Measurements from ENCODE around the gene PRKAB2.
A peak's percentile ranks its signal among the peaks of the same experiment; 100 is the strongest.

PRKAB2 gene, protein sequence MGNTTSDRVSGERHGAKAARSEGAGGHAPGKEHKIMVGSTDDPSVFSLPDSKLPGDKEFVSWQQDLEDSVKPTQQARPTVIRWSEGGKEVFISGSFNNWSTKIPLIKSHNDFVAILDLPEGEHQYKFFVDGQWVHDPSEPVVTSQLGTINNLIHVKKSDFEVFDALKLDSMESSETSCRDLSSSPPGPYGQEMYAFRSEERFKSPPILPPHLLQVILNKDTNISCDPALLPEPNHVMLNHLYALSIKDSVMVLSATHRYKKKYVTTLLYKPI

DNA sequence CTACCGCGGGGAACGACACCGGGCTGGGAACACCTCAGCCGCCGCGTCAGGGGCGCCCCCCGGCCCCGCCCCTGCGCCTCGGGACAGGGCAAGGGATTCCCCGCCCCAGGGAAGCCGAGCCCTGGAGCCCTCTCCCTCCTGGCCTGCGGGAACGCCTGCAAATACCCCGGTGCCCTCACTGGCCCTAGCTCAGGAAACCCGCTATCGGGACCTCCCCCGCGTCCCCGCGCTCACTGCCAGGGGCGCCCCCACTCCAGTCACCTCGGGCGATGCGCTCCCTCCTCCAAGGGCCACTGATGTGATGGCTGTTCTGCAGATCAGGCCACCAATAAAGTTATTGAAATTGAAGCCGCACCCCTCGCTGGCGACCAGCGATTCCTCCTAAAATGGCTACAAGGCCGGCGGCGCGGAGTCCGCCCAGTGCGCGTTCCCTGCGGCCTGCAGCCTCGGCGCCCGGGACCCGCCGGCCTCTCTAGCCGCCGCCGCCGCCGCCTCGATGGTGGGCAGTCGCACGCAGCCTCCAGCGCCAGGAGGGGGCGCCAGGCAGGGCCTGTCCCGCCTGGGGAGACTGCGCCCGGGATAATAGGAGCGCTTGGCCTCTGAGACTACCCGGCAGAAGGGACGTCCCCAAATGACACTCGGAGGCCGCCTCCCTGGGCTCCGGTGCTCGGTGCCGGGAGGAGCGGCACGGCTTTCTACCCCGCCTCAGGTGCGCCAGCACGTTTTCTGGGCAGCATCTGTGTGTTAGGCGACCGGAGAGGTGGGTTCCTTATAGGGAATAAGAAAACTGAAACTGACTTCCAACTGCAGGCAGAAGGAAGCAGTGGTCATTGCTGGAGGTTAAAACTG, at the start of gene PRKAB2:
TSS of gene PRKAB2 (minus strand) at position 303 of the 849 bp plus-strand sequence. CDS start 326 bp downstream, outside the sequence.
- ATAC-seq (replicated peaks) = peak; percentile 90
- no peaks in the 10 kb centered on the region for H3K9me3 Mint-ChIP-seq
- H3K36me3 Mint-ChIP-seq = peaks cover 10 to 18% of the 10 kb centered on the region in 2 donors
- peak; percentile 98 for DNase-seq
- peak within 1 kb of the TSS; percentile 91 to 96 for H3K4me3 Mint-ChIP-seq
- H3K27ac Mint-ChIP-seq = peak within 1 kb of the TSS; percentile 98
- peaks cover 25 to 35% of the 10 kb centered on the region in 2 donors for H3K4me1 Mint-ChIP-seq
- peaks cover 0 to under 1% of the 10 kb centered on the region in 2 donors for H3K27me3 Mint-ChIP-seq

DNA sequence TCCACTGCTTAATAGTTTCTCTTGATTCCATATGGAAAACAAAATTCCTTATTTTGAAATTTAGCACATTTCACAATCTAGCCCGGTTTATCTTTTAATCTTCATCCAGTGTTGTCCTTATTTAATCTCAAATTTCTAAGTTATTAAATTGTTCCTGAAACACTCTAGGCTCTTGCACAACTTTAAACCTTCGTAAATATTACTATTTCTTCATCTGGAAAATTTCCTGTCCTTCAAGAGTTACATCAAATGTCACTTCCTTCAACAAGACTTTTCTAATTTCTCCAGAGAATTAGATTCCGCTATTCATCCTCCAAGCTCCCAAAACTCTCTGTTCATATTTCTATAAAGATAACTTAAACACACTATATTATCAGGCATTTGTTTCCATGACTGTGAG, 46.3 kb upstream of the PRKAB2 start:
- peaks cover 20 to 29% of the 10 kb centered on the region in 2 donors for H3K4me1 Mint-ChIP-seq

GRCh38 chr1:147217141-147217540, 44.9 kb upstream of the PRKAB2 start:
- peaks cover 23 to 34% of the 10 kb centered on the region in 2 donors for H3K4me1 Mint-ChIP-seq
- DNase-seq = no peak
- H3K4me3 Mint-ChIP-seq = no peak overlapping the region
- no peak overlapping the region for H3K27ac Mint-ChIP-seq
- H3K9me3 Mint-ChIP-seq = no peaks in the 10 kb centered on the region
- H3K27me3 Mint-ChIP-seq = no peaks in the 10 kb centered on the region
- ATAC-seq (replicated peaks) = no peak
- H3K36me3 Mint-ChIP-seq = peaks cover 0 to 4% of the 10 kb centered on the region in 2 donors

More for the DNA sequence above, 46.3 kb upstream of the PRKAB2 start:
- Mint-ChIP-seq H3K9me3 (no peaks in the 10 kb centered on the region), H3K27me3 (no peaks in the 10 kb centered on the region), H3K27ac (no peak overlapping the region), H3K36me3 (no peaks in the 10 kb centered on the region), H3K4me3 (no peak overlapping the region)
- ATAC-seq (replicated peaks) (no peak), DNase-seq (no peak)

DNA sequence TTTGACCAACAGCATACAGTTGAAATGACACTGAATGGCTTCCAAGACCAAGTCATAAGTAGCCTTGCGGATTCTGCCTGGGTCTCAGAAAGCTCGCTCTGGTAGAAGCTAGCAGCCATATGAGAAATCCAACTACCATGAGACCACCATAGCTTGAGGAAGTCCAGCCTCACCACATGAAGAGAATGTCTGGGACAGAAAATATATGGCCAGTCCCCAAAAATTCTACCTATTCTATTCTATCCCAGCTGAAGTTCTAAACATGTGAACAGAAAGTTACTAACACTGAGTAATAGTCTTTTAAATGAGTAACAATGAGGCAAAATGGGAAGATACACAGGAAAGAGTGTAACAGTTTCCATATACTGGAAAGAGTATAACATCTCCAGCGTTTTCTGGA, 43.9 kb upstream of the PRKAB2 start:
- peaks cover 23 to 34% of the 10 kb centered on the region in 2 donors for H3K4me1 Mint-ChIP-seq
- no peak overlapping the region for H3K4me3 Mint-ChIP-seq
- no peaks in the 10 kb centered on the region for H3K27me3 Mint-ChIP-seq
- H3K36me3 Mint-ChIP-seq = peaks cover 0 to 4% of the 10 kb centered on the region in 2 donors
- ATAC-seq (replicated peaks) (no peak), DNase-seq (no peak)
- no peak overlapping the region for H3K27ac Mint-ChIP-seq
- H3K9me3 Mint-ChIP-seq = no peaks in the 10 kb centered on the region

- no peak for DNase-seq
- Mint-ChIP-seq H3K27ac (no peak overlapping the region), H3K36me3 (peaks cover 0 to 4% of the 10 kb centered on the region in 2 donors), H3K4me1 (peaks cover 23 to 34% of the 10 kb centered on the region in 2 donors), H3K4me3 (no peak overlapping the region), H3K27me3 (no peaks in the 10 kb centered on the region), H3K9me3 (no peaks in the 10 kb centered on the region)
- no peak for ATAC-seq (replicated peaks)
These were observed 43.3 kb upstream of the PRKAB2 start for GRCh38 chr1:147215540-147215916.

DNA sequence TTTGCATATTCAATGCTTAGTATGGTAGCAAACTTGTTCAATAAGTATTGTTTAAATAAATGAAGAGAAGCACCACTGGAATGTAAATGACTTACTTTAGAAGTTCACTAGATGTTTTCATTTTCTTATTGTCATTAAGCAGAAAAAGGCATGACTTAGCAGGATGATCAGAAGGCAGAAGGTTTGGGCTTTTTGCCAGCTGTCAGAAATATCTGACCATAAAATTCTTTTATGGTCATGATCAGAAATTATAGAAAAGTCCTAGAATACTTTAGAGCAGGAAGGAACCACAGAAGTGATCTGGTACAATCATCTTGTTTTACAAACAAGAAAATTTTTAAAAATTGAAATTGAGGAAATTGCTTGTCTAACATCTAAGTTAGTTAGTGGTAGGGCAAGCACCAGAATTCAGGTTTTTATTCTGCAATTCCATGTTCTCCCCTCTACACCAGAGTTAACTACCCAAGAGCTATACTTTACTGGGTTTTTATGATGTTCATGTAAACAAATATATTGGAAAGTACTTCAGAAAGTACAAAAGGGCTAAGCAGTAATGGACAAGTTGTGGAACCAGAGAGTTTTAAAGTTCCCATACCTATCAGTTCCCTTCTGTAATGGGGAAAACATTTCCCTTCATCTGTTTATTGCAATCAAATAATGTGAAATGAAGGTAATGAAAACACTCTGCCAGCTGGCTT, 42.7 kb upstream of the PRKAB2 start:
- H3K9me3 Mint-ChIP-seq = no peaks in the 10 kb centered on the region
- H3K36me3 Mint-ChIP-seq = peaks cover 0 to 4% of the 10 kb centered on the region in 2 donors
- H3K4me3 Mint-ChIP-seq = no peak overlapping the region
- no peak overlapping the region for H3K27ac Mint-ChIP-seq
- peaks cover 23 to 34% of the 10 kb centered on the region in 2 donors for H3K4me1 Mint-ChIP-seq
- ATAC-seq (replicated peaks) = no peak
- DNase-seq = no peak
- H3K27me3 Mint-ChIP-seq = no peaks in the 10 kb centered on the region

DNA sequence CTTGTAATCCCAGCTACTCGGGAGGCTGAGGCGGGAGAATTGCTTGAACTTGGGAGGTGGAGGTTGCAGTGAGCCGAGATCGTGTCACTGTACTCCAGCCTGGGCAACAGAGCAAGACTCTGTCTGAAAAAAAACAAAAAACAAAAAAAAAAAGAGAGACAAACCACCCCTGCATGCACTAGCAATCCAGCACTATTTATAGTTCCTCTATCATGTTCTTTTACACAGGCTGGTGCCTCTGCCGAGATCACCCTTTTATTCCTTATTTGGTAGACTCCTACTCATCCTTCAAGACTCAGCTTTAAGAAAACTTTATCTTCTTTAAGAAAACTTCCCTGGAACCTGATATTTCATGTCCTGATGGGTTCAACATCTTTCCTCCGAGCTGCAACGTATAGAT, 42.1 kb upstream of the PRKAB2 start:
- Mint-ChIP-seq H3K36me3 (peaks cover 0 to 10% of the 10 kb centered on the region in 2 donors), H3K9me3 (no peaks in the 10 kb centered on the region), H3K4me3 (no peak overlapping the region), H3K4me1 (peaks cover 23 to 34% of the 10 kb centered on the region in 2 donors), H3K27ac (peak overlapping the region; percentile 25), H3K27me3 (no peaks in the 10 kb centered on the region)
- DNase-seq (no peak), ATAC-seq (replicated peaks) (peak; percentile 58 to 61)

- no peak for DNase-seq
- peaks cover 23 to 34% of the 10 kb centered on the region in 2 donors for H3K4me1 Mint-ChIP-seq
- H3K36me3 Mint-ChIP-seq = peaks cover 0 to 10% of the 10 kb centered on the region in 2 donors
- H3K27ac Mint-ChIP-seq = no peak overlapping the region
- H3K4me3 Mint-ChIP-seq = no peak overlapping the region
- H3K27me3 Mint-ChIP-seq = no peaks in the 10 kb centered on the region
- no peaks in the 10 kb centered on the region for H3K9me3 Mint-ChIP-seq
- peak in 1 of 2 donors; percentile 45 for ATAC-seq (replicated peaks)
These were observed 41.0 kb upstream of the PRKAB2 start for GRCh38 chr1:147213271-147213670.

- Mint-ChIP-seq H3K27ac (no peak overlapping the region), H3K4me1 (peaks cover 23 to 34% of the 10 kb centered on the region in 2 donors), H3K4me3 (no peak overlapping the region), H3K9me3 (no peaks in the 10 kb centered on the region), H3K36me3 (peaks cover 0 to 10% of the 10 kb centered on the region in 2 donors), H3K27me3 (no peaks in the 10 kb centered on the region)
- no peak for ATAC-seq (replicated peaks)
- no peak for DNase-seq
These were observed 39.3 kb upstream of the PRKAB2 start for GRCh38 chr1:147211577-147211976.

DNA sequence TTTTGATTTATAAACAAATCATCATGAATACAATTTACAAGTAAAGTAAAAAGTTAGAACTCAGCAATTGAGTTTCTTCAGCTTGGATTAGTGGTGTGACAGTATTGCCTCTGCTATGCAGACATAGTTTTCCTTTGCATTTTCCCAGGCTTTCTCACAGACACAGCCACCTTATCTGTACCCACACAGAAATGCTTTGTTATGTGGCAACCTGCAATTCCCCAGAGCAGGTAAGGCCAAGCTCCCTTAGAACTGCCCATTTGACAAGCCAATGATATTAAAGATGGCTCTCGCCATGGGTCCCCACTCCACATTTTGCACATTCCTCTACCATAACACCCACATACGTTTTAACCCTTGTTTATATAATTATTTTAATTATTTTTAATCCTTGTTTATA, 38.7 kb upstream of the PRKAB2 start:
- peaks cover 0 to 1% of the 10 kb centered on the region in 2 donors for H3K9me3 Mint-ChIP-seq
- no peak overlapping the region for H3K4me3 Mint-ChIP-seq
- no peak for DNase-seq
- H3K36me3 Mint-ChIP-seq = peaks cover 0 to 10% of the 10 kb centered on the region in 2 donors
- no peaks in the 10 kb centered on the region for H3K27me3 Mint-ChIP-seq
- no peak for ATAC-seq (replicated peaks)
- peaks cover 20 to 31% of the 10 kb centered on the region in 2 donors for H3K4me1 Mint-ChIP-seq
- no peak overlapping the region for H3K27ac Mint-ChIP-seq

GRCh38 chr1:147209825-147210821, 37.9 kb upstream of the PRKAB2 start:
- DNase-seq = no peak
- no peak for ATAC-seq (replicated peaks)
- Mint-ChIP-seq H3K36me3 (peaks cover 0 to 10% of the 10 kb centered on the region in 2 donors), H3K4me3 (no peak overlapping the region), H3K27ac (no peak overlapping the region), H3K9me3 (peaks cover 0 to 1% of the 10 kb centered on the region in 2 donors), H3K27me3 (no peaks in the 10 kb centered on the region), H3K4me1 (peaks cover 14 to 23% of the 10 kb centered on the region in 2 donors)

DNA sequence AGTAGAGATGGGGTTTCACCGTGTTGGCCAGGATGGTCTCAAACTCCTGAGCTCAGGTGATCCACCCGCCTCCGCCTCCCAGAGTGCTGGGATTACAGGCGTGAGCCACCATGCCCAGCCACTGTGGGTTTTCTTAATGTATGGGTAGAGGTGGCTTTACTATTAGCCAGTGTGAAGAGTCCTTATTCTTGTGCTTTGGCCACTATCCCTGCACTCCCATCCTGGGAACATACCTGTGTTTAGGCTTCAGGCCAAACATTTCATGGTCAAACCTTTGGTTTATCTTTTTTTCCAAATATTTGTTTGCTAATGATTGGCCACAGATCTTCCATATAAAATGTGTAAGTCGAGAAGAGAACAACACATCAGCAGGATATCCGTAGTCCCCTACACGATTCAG, 36.3 kb upstream of the PRKAB2 start:
- DNase-seq (no peak), ATAC-seq (replicated peaks) (no peak)
- Mint-ChIP-seq H3K4me1 (peaks cover 18 to 23% of the 10 kb centered on the region in 2 donors), H3K36me3 (peaks cover 0 to 10% of the 10 kb centered on the region in 2 donors), H3K9me3 (peaks cover 0 to 1% of the 10 kb centered on the region in 2 donors), H3K4me3 (no peak overlapping the region), H3K27me3 (no peaks in the 10 kb centered on the region), H3K27ac (no peak overlapping the region)

DNA sequence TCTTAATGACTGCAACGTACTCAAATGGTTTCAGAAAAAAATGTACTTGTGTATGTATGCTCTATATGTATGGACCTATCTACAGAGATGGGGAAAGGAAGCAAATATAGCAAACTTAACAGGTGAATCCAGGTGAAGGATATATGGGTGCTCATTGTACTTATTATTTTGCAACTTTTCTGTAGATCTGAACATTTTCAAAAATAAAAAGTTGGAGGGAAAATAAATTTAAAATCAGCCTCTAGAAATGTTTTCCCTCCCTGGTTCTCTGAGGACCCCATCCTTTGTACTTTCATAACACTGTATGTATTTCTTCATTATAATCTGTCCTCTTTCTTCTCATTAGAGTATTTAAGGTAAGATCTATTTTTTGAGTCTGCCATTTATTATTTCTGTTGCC, 34.9 kb upstream of the PRKAB2 start:
- H3K4me3 Mint-ChIP-seq = no peak overlapping the region
- no peaks in the 10 kb centered on the region for H3K27me3 Mint-ChIP-seq
- peaks cover 21 to 24% of the 10 kb centered on the region in 2 donors for H3K4me1 Mint-ChIP-seq
- ATAC-seq (replicated peaks) = no peak
- DNase-seq = no peak
- no peak overlapping the region for H3K27ac Mint-ChIP-seq
- H3K36me3 Mint-ChIP-seq = peaks cover 0 to 9% of the 10 kb centered on the region in 2 donors
- H3K9me3 Mint-ChIP-seq = peaks cover 0 to 1% of the 10 kb centered on the region in 2 donors
